Peyer's patch (tissue), 4 donors: ENCODE results near the gene MPG. TPM values are rescaled to one million over a fixed set of nuclear protein-coding genes. Genes with fewer than 3 reads are reported as not detected.
A peak's percentile ranks its signal among the peaks of the same experiment; 100 is the strongest.

Experiments used
- DNase-seq, 3 donors: peaks; one replicate each; pipeline ENCODE4 v3.0.0-alpha.2; 2017 to 2019
- H3K27ac ChIP-seq, 4 donors: fragments of 200-600 bp; sonication (generic); one replicate each; pipeline ENCODE4 v1.5.1; 2016 to 2019
- H3K27me3 ChIP-seq, 2 donors: fragments of 200-600 bp; sonication (generic); one replicate each; pipeline ENCODE4 v1.5.1; 2019
- H3K36me3 ChIP-seq, 3 donors: fragments of 200-600 bp; sonication (generic); one replicate each; pipeline ENCODE4 v1.5.1; 2016 to 2019
- H3K4me1 ChIP-seq, 4 donors: fragments of 200-600 bp; sonication (generic); one replicate each; pipeline ENCODE4 v1.5.1; 2016 to 2019
- H3K4me3 ChIP-seq, 4 donors: fragments of 200-600 bp; sonication (generic); 1 replicate in 3 of 4; 2 replicates in 1 of 4; pipeline ENCODE4 v1.5.1; 2016 to 2019; ENCODE audit warnings: mild to moderate bottlenecking in 1 of 4
- H3K9me3 ChIP-seq, 4 donors: fragments of 200-600 bp; sonication (generic); one replicate each; pipeline ENCODE4 v1.5.1; 2016 to 2019; ENCODE audit warnings: mild to moderate bottlenecking in 1 of 4
- POLR2A ChIP-seq, 2 donors: fragments of 450-650 bp; IDR thresholded peaks; one replicate each; pipeline ENCODE4 v1.5.1; 2017; ENCODE audit warnings: antibody characterized with exemption in 2 of 2, mild to moderate bottlenecking in 2 of 2, moderate library complexity in 2 of 2
- total RNA-seq, 4 donors: library from RNA; depleted of rRNA; stranded (reverse); fragments of >200 nt; gene quantifications; one replicate each; pipeline ENCODE4 v1.1.0, GENCODE V29; 2016
- TF ChIP-seq, protein P1 (sequence below), 6 experiments: fragments of 450-650 bp in 4 of 6; fragments of 200-600 bp in 2 of 6; sonication (generic) in 1 of 6; IDR thresholded peaks; one replicate each; pipeline ENCODE4 v1.5.1; 2017 to 2019; ENCODE audit warnings: antibody characterized with exemption in 6 of 6, mild to moderate bottlenecking in 3 of 6, moderate library complexity in 1 of 6

MPG gene
- total RNA-seq, 4 donors from 2014 or later, result 21.5 to 63.4 (median 44.7) TPM

DNA sequence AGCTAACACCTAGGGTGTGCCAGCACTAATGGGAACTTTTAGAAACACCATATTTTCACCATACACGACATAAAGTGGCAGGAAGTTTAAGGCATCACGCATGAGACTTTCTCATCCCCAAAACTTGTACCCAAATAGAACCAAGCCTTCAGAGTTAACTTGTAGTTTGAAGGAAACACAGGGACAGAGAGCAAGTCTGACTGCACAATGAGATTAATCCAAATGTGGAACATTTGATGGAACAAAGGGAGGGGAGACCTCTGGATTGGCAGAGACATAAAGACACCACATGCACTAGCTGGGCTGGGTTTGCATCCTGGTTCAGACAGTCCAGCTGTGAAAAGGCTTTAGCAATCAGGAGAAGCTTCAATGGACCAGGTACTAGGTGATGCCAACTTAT, 36.3 kb downstream of the MPG start:
- Histone ChIP-seq H3K9me3 (no peaks in the 10 kb centered on the region), H3K4me1 (peaks cover 0 to 7% (median 0%) of the 10 kb centered on the region in 4 donors), H3K27ac (no peak overlapping the region), H3K27me3 (no peaks in the 10 kb centered on the region), H3K4me3 (no peak overlapping the region), H3K36me3 (peaks cover 0 to 23% (median 0%) of the 10 kb centered on the region in 3 donors)
- no peak for TF ChIP-seq POLR2A (IDR thresholded peaks at IDR 0.05)
- TF ChIP-seq, protein P1, sequence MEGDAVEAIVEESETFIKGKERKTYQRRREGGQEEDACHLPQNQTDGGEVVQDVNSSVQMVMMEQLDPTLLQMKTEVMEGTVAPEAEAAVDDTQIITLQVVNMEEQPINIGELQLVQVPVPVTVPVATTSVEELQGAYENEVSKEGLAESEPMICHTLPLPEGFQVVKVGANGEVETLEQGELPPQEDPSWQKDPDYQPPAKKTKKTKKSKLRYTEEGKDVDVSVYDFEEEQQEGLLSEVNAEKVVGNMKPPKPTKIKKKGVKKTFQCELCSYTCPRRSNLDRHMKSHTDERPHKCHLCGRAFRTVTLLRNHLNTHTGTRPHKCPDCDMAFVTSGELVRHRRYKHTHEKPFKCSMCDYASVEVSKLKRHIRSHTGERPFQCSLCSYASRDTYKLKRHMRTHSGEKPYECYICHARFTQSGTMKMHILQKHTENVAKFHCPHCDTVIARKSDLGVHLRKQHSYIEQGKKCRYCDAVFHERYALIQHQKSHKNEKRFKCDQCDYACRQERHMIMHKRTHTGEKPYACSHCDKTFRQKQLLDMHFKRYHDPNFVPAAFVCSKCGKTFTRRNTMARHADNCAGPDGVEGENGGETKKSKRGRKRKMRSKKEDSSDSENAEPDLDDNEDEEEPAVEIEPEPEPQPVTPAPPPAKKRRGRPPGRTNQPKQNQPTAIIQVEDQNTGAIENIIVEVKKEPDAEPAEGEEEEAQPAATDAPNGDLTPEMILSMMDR (IDR thresholded peaks at IDR 0.05), result no peak
- no peak for DNase-seq

- no peak for DNase-seq
- no peaks in the 10 kb centered on the region for H3K9me3 ChIP-seq
- H3K27me3 ChIP-seq, result no peaks in the 10 kb centered on the region
- no peak overlapping the region for H3K4me3 ChIP-seq
- TF ChIP-seq POLR2A (IDR thresholded peaks at IDR 0.05), result no peak
- TF ChIP-seq, protein P1 (IDR thresholded peaks at IDR 0.05), result no peak
- H3K27ac ChIP-seq, result no peak overlapping the region
- peaks cover 0 to 9% (median 0%) of the 10 kb centered on the region in 3 donors for H3K36me3 ChIP-seq
- peaks cover 0 to 7% (median 0%) of the 10 kb centered on the region in 4 donors for H3K4me1 ChIP-seq
These were observed 38.0 kb downstream of the MPG start for GRCh38 chr16:116015-116414.

DNA sequence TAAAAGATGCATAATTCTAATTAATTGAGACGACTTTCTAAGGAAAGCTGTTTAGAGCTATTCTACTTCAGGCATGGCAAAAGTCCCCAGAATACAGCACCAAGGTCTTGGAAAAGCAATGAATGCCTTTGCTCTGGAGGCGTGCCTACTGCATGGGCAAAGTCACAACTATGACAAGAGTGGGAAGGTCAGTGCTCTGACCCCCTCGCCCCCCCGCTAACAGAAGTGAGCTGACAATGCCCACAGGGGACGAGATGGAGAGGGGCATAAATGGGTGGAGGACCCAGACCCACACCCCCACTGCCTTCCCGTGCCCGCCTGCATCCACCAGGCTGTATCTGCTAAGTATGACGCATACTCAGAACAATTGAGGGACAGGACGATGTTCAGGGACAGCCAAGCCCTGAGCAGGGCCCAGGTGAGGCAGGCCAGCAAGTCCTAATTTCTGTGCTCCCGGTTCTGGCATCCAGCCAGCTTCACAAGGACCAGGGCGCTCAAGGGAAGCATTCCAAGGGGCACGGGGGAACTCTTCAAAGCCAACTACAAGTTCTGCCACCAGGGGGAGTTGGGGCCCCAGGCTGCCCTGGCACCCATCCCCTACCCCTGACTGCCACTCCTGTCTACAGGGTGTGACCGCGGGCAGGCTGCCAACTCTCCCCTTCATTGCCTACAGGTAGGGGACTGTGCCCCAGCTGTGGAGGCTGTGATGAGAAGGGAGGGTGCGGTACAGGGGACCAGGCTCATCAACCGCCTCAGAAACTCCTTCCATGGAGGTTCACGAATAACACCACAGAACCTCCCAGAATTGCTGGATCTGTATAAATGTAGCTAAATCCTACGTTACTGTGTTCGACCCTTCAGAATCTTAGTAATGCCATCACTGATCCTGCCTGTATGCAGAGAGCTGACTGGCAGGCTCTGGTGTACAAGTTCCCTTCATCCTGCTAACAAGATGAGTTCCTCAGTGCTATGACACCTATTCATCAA, 39.6 kb downstream of the MPG start:
- Histone ChIP-seq H3K9me3 (no peaks in the 10 kb centered on the region), H3K4me3 (no peak overlapping the region), H3K27ac (no peak overlapping the region), H3K36me3 (peaks cover 0 to under 1% (median 0%) of the 10 kb centered on the region in 3 donors), H3K4me1 (peaks cover 0 to 7% (median 0%) of the 10 kb centered on the region in 4 donors), H3K27me3 (no peaks in the 10 kb centered on the region)
- TF ChIP-seq POLR2A (IDR thresholded peaks at IDR 0.05), result no peak
- TF ChIP-seq, protein P1 (IDR thresholded peaks at IDR 0.05), result peak; percentile 25 to 70 (median 62)
- peak; percentile 43 to 81 (median 80) for DNase-seq

DNA sequence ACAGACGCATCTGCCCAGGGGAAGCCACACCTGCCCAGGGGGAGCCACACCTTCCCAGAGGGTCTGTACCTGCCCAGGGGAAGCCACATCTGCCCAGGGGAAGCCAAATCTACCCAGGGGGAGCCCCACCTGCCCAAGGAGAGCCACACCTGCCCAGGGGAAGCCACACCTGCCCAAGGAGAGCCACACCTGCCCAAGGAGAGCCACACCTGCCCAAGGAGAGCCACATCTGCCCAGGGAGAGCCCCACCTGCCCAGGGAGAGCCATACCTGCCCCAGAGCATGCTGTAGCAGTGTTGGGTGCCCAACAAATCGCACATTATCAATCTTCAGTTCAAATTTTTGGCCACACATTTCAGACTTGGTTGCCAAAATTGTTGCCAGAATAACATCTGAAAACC, 40.8 kb downstream of the MPG start:
- Histone ChIP-seq H3K4me1 (peaks cover 0 to 7% (median 0%) of the 10 kb centered on the region in 4 donors), H3K27me3 (no peaks in the 10 kb centered on the region), H3K9me3 (no peaks in the 10 kb centered on the region), H3K27ac (no peak overlapping the region), H3K4me3 (no peak overlapping the region), H3K36me3 (no peaks in the 10 kb centered on the region)
- TF ChIP-seq, protein P1 (IDR thresholded peaks at IDR 0.05), result no peak
- TF ChIP-seq POLR2A (IDR thresholded peaks at IDR 0.05), result no peak
- no peak for DNase-seq

- Histone ChIP-seq H3K27me3 (no peaks in the 10 kb centered on the region), H3K4me3 (no peak overlapping the region), H3K36me3 (no peaks in the 10 kb centered on the region), H3K9me3 (no peaks in the 10 kb centered on the region), H3K27ac (no peak overlapping the region), H3K4me1 (peaks cover 0 to 7% (median 0%) of the 10 kb centered on the region in 4 donors)
- TF ChIP-seq, protein P1 (IDR thresholded peaks at IDR 0.05), result no peak
- no peak for TF ChIP-seq POLR2A (IDR thresholded peaks at IDR 0.05)
- DNase-seq, result no peak
These were observed 41.3 kb downstream of the MPG start for GRCh38 chr16:119295-119694.
